Mesendoderm (in vitro differentiated cells): ENCODE results near the gene FAM168A.

ENCODE experiments used
- DNase-seq: peaks from one replicate; pipeline ENCODE4 v3.0.0; 2013
- H2AK5ac ChIP-seq: 2 replicates; pipeline ENCODE4 v1.6.1; 2013; ENCODE audit warnings: low read length, inconsistent platforms
- H2BK120ac ChIP-seq: 2 replicates; pipeline ENCODE4 v1.6.1; 2013; ENCODE audit warnings: low read depth, mild to moderate bottlenecking, low read length, moderate library complexity, mixed read lengths
- H2BK15ac ChIP-seq: replicated peaks from 2 replicates; pipeline ENCODE4 v1.6.1; 2013; ENCODE audit warnings: low read depth, mild to moderate bottlenecking, moderate library complexity
- H2BK5ac ChIP-seq: 2 replicates; pipeline ENCODE4 v1.6.1; 2013; ENCODE audit warnings: low read length, inconsistent platforms
- H3K18ac ChIP-seq: 2 replicates; pipeline ENCODE4 v1.6.1; 2013; ENCODE audit warnings: mild to moderate bottlenecking, low read length, mixed read lengths
- H3K23ac ChIP-seq: one replicate; pipeline ENCODE4 v1.6.1; 2013; ENCODE audit warnings: low read length
- H3K27ac ChIP-seq: 2 replicates; pipeline ENCODE4 v1.5.1; 2013; ENCODE audit warnings: low read depth, mild to moderate bottlenecking, inconsistent platforms, low read length, moderate library complexity
- H3K27me3 ChIP-seq: 2 replicates; pipeline ENCODE4 v1.6.1; 2013; ENCODE audit warnings: low read length, control low read depth, mild to moderate bottlenecking, inconsistent platforms; ENCODE audit not compliant: insufficient read depth, poor library complexity
- H3K36me3 ChIP-seq: 2 replicates; pipeline ENCODE4 v1.6.1; 2013; ENCODE audit warnings: low read length, inconsistent platforms; ENCODE audit not compliant: control insufficient read depth, insufficient read depth
- H3K4ac ChIP-seq: one replicate; pipeline ENCODE4 v1.6.1; 2013; ENCODE audit warnings: low read depth, mild to moderate bottlenecking, low read length, moderate library complexity
- H3K4me1 ChIP-seq: 2 replicates; pipeline ENCODE4 v1.6.1; 2013; ENCODE audit warnings: low read depth, low read length, inconsistent platforms; ENCODE audit not compliant: control insufficient read depth
- H3K4me2 ChIP-seq: 2 replicates; pipeline ENCODE4 v1.6.1; 2013; ENCODE audit warnings: low read length
- H3K4me3 ChIP-seq: 2 replicates; pipeline ENCODE4 v1.5.1; 2013; ENCODE audit warnings: mild to moderate bottlenecking, low read length
- H3K56ac ChIP-seq: one replicate; pipeline ENCODE4 v1.6.1; 2013; ENCODE audit warnings: low read length
- H3K79me1 ChIP-seq: 2 replicates; pipeline ENCODE4 v1.6.1; 2013; ENCODE audit warnings: low read length, inconsistent platforms
- H3K79me2 ChIP-seq: 2 replicates; pipeline ENCODE4 v1.6.1; 2013; ENCODE audit warnings: mild to moderate bottlenecking, low read length; ENCODE audit not compliant: control insufficient read depth, insufficient read depth
- H3K9ac ChIP-seq: 2 replicates; pipeline ENCODE4 v1.6.1; 2013; ENCODE audit warnings: low read length, inconsistent platforms
- H4K5ac ChIP-seq: one replicate; pipeline ENCODE4 v1.6.1; 2013; ENCODE audit warnings: low read length
- H4K8ac ChIP-seq: one replicate; pipeline ENCODE4 v1.6.1; 2013; ENCODE audit warnings: low read depth, mild to moderate bottlenecking, control low read depth, low read length, moderate library complexity
- WGBS: extraction: QIAGEN DNeasy Blood & Tissue Kit; methylation state at CpG from one replicate; pipeline ENCODE4 v1.1.7; 2013; ENCODE audit warnings: low lambda C conversion rate, missing lambda C conversion rate; ENCODE audit not compliant: insufficient coverage; ENCODE audit errors: extremely low coverage; 5-methylcytosine and 5-hydroxymethylcytosine counted together

The FAM168A gene

DNA sequence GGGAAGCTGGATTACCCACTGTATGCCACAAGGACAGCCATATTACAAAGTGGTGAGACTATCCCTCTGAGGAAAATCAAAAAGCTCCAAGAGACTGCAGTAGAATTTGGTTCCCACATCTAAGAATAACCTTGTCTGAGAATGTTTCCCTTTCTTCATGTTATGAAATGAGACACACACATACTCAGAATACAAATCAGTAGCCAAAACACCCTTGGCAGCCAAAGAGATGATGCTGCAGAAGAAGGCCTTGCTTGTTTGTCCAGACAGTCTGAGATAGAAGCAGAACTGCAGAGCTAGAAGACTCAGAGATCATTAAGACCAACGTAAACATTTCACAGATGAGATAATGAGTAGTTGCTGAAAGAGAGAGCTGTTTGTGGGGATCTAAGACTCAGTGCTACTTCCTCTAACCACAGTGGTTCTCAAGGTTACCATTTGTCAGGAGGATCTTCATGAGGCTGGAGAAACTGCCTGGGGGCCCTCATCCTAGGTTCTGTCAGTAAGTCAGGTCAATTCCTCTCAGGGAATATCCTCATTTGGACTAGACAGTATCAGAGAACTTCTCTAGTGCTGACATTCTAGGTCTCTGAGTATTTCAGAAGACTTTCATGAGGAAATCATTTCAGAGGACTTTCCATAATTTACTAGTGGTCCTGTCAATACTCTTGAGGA is 182.8 kb downstream of the FAM168A start:
- Histone ChIP-seq H3K23ac (no peak overlapping the region), H3K79me1 (no peaks in the 10 kb centered on the region), H3K27ac (no peak overlapping the region), H4K8ac (no peak overlapping the region), H3K9ac (no peak overlapping the region), H3K36me3 (no peaks in the 10 kb centered on the region), H3K56ac (no peak overlapping the region), H3K4me3 (no peak overlapping the region), H2BK5ac (no peak overlapping the region), H2BK15ac (no peak overlapping the region), H3K79me2 (no peaks in the 10 kb centered on the region), H3K27me3 (no peaks in the 10 kb centered on the region), H2BK120ac (no peak overlapping the region), H4K5ac (no peak overlapping the region), H2AK5ac (no peak overlapping the region), H3K4ac (no peak overlapping the region), H3K4me2 (no peak overlapping the region), H3K18ac (no peak overlapping the region), H3K4me1 (no peaks in the 10 kb centered on the region)
- WGBS: no CpG with 5 or more reads among the region's 1 CpG
- DNase-seq: no peak

- H4K5ac ChIP-seq: no peak overlapping the region
- no peak overlapping the region for H3K4me3 ChIP-seq
- H3K23ac ChIP-seq: no peak overlapping the region
- H3K27me3 ChIP-seq: no peaks in the 10 kb centered on the region
- H3K4me1 ChIP-seq: no peaks in the 10 kb centered on the region
- no peaks in the 10 kb centered on the region for H3K79me2 ChIP-seq
- WGBS: no CpG with 5 or more reads among the region's 2 CpGs
- H2BK15ac ChIP-seq: no peak overlapping the region
- no peak overlapping the region for H3K9ac ChIP-seq
- H2BK5ac ChIP-seq: no peak overlapping the region
- no peak for DNase-seq
- no peak overlapping the region for H4K8ac ChIP-seq
- no peak overlapping the region for H3K56ac ChIP-seq
- no peak overlapping the region for H3K27ac ChIP-seq
- H3K36me3 ChIP-seq: no peaks in the 10 kb centered on the region
- no peaks in the 10 kb centered on the region for H3K79me1 ChIP-seq
- no peak overlapping the region for H3K4ac ChIP-seq
- H3K4me2 ChIP-seq: no peak overlapping the region
- H2BK120ac ChIP-seq: no peak overlapping the region
- H3K18ac ChIP-seq: no peak overlapping the region
- H2AK5ac ChIP-seq: no peak overlapping the region
Measured at GRCh38 chr11:73413256-73413655, 184.7 kb downstream of the FAM168A start.

DNA sequence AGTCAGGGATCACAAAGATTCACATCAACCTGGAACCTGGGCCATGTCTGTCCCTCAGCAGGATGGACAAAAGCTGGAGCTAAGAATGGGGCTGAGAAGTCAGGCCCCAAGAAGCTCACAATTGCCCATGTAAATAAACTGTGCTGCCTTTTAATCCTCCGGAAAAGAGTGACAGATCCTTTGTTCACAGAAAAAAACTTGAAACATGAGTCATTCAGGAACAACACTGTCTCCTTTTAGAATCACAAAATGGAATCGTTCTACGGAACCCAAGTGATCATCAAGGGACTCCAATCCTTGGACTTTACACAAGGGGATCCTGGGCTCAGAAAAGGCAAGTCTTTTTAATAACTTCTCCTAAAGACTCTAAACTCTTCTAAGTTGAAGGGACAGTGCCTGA is 185.6 kb downstream of the FAM168A start:
- Histone ChIP-seq H2BK15ac (no peak overlapping the region), H3K9ac (no peak overlapping the region), H3K4me3 (no peak overlapping the region), H3K79me2 (no peaks in the 10 kb centered on the region), H4K5ac (no peak overlapping the region), H3K27me3 (no peaks in the 10 kb centered on the region), H2BK5ac (no peak overlapping the region), H3K27ac (no peak overlapping the region), H3K4me1 (no peaks in the 10 kb centered on the region), H4K8ac (no peak overlapping the region), H3K4me2 (no peak overlapping the region), H3K23ac (no peak overlapping the region), H3K18ac (no peak overlapping the region), H3K79me1 (no peaks in the 10 kb centered on the region), H2BK120ac (no peak overlapping the region), H3K56ac (no peak overlapping the region), H2AK5ac (no peak overlapping the region), H3K4ac (no peak overlapping the region), H3K36me3 (no peaks in the 10 kb centered on the region)
- DNase-seq: no peak
- no CpG with 5 or more reads among the region's 3 CpGs for WGBS

DNA sequence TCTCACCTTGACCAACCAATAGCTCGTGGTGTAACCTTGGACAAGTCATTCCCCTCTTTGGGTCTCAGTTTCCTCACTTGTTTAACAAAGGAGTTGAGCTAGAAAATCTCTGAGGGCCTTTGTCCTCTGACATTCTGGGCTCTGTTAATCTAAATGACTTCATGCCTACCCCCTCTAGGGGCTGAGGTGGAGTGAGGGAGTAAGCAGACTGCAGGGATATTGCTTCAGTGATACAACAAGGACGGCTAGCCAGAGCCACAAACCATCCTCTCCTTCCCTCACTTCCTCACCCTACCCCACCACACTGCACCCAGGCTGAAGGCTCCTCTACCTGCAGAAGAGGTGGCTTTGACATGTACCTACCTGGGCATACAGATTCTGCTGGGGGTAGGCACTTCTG is 186.9 kb downstream of the FAM168A start:
- no peaks in the 10 kb centered on the region for H3K79me1 ChIP-seq
- no peaks in the 10 kb centered on the region for H3K4me1 ChIP-seq
- no peak overlapping the region for H4K8ac ChIP-seq
- no peak overlapping the region for H3K18ac ChIP-seq
- H3K23ac ChIP-seq: no peak overlapping the region
- no peaks in the 10 kb centered on the region for H3K79me2 ChIP-seq
- no peak overlapping the region for H3K9ac ChIP-seq
- no peak overlapping the region for H2BK15ac ChIP-seq
- no peak overlapping the region for H3K27ac ChIP-seq
- H3K36me3 ChIP-seq: peaks cover 2% of the 10 kb centered on the region
- no peak overlapping the region for H2BK120ac ChIP-seq
- H2AK5ac ChIP-seq: no peak overlapping the region
- peak; percentile 35 for DNase-seq
- H3K4me2 ChIP-seq: no peak overlapping the region
- no peak overlapping the region for H3K4ac ChIP-seq
- H4K5ac ChIP-seq: no peak overlapping the region
- no CpG with 5 or more reads among the region's 2 CpGs for WGBS
- H2BK5ac ChIP-seq: no peak overlapping the region
- H3K56ac ChIP-seq: no peak overlapping the region
- H3K4me3 ChIP-seq: no peak overlapping the region
- H3K27me3 ChIP-seq: no peaks in the 10 kb centered on the region

DNA sequence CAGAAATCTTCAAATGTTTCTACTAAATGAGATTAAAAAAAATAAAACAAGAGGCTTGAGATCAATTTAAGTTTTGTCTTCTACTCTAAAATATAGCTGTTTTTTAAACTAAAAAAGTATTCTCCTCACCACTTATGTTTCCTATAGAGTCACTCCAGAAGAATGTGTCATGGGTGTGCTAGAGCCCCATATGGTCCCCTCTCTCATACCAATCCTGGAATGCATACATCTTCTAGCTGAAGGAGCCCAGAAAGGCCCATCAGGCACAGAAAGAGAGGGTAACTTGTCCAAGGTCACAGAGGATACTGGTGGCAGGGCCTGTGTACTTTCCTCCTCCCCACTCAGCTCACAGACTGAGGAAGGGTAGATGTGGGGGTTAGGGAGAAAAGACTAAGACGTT is 187.3 kb downstream of the FAM168A start:
- H2BK15ac ChIP-seq: no peak overlapping the region
- no peak overlapping the region for H3K18ac ChIP-seq
- no peak overlapping the region for H2BK120ac ChIP-seq
- no peaks in the 10 kb centered on the region for H3K27me3 ChIP-seq
- peak; percentile 37 for DNase-seq
- no CpG with 5 or more reads among the region's 1 CpG for WGBS
- H3K23ac ChIP-seq: no peak overlapping the region
- no peak overlapping the region for H3K56ac ChIP-seq
- no peak overlapping the region for H3K27ac ChIP-seq
- peaks cover 2% of the 10 kb centered on the region for H3K36me3 ChIP-seq
- H3K9ac ChIP-seq: no peak overlapping the region
- H3K4me1 ChIP-seq: no peaks in the 10 kb centered on the region
- no peaks in the 10 kb centered on the region for H3K79me2 ChIP-seq
- H2BK5ac ChIP-seq: no peak overlapping the region
- H3K4me3 ChIP-seq: no peak overlapping the region
- no peak overlapping the region for H4K5ac ChIP-seq
- H3K4ac ChIP-seq: no peak overlapping the region
- H3K79me1 ChIP-seq: no peaks in the 10 kb centered on the region
- H3K4me2 ChIP-seq: no peak overlapping the region
- no peak overlapping the region for H2AK5ac ChIP-seq
- H4K8ac ChIP-seq: no peak overlapping the region

- no peak overlapping the region for H3K27ac ChIP-seq
- H2BK120ac ChIP-seq: no peak overlapping the region
- H3K79me1 ChIP-seq: no peaks in the 10 kb centered on the region
- H3K79me2 ChIP-seq: no peaks in the 10 kb centered on the region
- DNase-seq: no peak
- H4K8ac ChIP-seq: no peak overlapping the region
- H3K23ac ChIP-seq: no peak overlapping the region
- H2BK15ac ChIP-seq: no peak overlapping the region
- H3K27me3 ChIP-seq: no peaks in the 10 kb centered on the region
- no peak overlapping the region for H2AK5ac ChIP-seq
- no peak overlapping the region for H4K5ac ChIP-seq
- H3K4ac ChIP-seq: no peak overlapping the region
- H3K4me3 ChIP-seq: no peak overlapping the region
- no peak overlapping the region for H3K18ac ChIP-seq
- no peaks in the 10 kb centered on the region for H3K4me1 ChIP-seq
- H3K4me2 ChIP-seq: no peak overlapping the region
- H3K9ac ChIP-seq: no peak overlapping the region
- H2BK5ac ChIP-seq: no peak overlapping the region
- peaks cover 2% of the 10 kb centered on the region for H3K36me3 ChIP-seq
- WGBS: no CpG with 5 or more reads among the region's 8 CpGs
- H3K56ac ChIP-seq: no peak overlapping the region
Measured at GRCh38 chr11:73409431-73409830, 188.5 kb downstream of the FAM168A start.
